ENCODE results near the gene MAEA.

Gene MAEA

DNA sequence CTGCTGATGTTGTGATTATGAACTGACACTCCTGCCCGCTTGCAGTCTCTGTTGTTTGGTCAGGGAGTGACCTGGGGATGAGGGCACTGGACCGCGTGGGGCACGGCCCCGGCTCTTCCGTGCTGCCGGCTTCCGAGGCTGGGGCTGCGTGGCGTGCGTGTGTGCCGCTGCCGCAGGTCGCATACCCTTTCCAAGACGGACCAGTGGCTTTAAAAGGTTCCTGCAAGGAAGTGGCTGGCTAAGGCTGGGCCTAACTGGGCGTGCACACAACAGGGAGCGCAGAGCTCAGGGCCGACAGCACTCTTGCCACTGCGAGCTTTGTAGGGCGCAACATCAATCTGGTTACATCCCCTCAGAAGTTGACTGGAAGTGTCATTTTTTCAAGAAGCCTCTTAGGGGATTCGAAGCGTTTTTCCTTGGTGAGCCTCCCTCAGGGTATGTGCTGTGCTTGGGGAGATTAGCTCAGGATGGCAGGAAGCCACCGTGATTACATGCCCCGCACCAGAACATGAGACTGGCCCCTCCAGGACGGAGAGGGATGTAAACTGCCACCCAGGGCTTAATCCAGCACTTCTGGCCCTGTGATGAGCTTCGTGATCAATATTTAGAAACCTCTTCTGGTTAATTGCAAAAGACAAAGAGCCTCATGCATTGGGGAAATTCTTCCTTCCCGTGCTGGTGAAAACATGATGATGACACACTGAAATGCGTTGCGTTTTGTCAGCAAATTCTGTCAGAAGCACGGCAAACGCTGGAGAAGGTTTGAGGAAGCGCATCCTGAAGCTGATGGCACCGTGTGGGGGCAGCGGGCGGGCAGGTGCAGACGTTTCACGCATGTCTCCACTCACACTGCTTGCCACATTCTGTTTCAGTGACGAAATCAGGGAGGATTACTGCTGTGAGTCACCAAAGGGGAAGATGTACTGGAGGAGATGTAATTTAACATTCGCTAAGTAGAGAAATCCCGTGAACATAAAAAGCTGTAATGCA, 11.1 kb downstream of the MAEA start:
- peak; percentile 20 for DNase-seq (ENCODE audit: low spot score)

DNA sequence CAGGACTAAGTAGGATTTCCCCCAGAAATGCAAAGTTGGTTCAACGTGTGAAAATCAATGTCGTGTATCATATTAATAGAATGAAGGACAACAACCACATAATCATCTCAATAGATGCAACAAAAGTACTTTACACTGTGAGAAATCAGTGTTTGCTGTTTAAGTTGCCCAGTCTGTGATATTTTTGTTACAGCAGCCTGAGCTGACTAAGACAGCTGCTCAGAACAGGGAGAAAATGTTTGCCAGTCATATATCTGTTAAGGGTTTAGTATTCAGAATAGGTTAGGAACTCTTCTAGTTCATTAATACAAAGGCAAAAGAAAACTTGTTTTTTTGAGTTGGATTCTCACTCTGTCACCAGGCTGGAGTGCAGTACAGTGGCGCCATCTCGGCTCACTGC, 12.5 kb downstream of the MAEA start:
- DNase-seq (ENCODE audit: low spot score): no peak

DNA sequence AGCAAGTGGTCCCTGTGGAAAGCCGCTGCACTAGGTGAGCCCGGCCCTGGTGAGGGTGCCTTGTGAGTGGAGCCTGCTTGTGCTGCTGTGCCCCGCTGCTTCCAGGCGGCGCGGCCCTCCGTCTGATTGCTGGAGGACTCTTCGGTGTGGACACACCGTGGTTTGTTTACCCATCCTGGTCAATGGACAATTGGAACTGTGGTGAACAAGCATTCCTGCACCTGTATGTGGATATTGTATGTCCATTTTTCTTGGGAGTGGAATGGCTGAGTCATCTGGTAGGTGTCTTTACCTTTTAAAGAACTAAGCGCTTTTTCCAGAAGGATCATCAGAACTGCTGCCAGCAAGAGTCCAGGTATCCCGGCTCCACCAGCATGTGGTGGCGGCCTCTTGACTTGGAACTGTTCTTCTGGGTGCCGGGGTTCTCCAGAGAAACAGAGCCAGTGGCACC, 15.6 kb downstream of the MAEA start:
- no peak for DNase-seq (ENCODE audit: low spot score)

DNA sequence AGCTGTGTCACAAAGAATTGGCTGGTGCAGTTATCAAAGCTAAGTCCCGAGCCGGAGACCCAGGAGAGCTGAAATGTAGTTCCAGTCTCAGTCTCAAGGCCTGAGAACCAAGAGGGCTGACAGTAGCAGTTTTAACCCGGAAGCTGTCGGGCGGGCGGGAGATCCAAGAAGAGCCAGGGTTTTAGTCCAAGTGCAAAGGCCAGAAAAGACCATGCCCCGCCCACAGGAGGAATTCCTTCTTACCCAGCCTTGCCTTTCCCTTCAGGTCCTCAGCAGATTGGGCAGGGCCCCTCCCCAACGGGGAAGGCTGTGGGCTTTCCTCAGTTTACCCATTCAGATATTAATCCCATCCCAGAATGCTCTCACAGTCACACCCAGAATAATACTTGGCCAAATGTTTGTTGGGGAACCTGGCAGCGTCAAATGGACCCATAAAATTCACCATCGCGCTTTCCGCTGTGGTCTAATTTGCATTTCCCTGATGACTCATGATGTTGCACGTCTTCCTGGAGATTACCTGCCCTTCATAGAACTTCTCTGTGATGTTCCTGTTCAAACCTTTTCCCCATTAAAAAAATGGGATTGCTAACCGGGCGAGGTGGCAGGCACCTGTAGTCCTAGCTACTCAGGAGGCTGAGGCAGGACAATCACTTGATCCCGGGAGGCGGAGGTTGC, 16.2 kb downstream of the MAEA start:
- no peak for DNase-seq (ENCODE audit: low spot score)

DNA sequence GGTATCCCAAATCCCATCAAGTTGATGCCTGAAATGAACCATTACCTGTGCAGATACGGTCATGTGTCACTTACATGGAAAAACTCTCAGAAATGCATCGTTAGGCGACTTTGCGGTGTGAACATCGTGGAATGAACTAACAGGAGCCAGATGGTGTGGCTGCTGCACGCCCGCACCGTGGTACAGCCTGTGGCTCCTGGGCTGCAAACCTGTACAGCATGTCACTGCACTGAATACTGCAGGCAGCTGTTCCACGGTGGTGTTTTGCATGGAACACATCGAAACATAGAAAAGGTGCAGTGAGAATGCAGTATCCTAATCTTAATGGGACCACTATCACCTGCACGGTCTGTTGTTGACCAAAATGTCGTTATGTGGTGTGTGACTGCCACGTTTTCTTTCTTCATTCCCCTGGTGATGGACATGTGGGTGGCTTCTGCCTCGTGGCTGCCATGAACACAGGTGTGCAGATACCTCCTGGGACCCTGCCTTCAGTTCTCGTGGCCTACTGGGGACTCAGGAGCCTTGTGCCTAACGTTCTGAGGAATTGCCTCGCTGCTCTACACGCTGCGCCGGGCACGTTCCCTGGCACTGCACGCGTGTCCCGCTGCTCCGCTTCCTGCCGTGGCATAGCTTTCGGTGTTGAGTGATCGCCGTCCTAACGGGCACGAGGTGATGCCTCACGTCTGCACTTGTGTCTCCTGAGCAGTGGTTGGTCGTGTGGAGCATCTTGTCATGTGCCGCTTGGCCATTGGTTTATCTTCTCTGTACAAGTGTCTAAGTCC, 18.5 kb downstream of the MAEA start:
- no peak for DNase-seq (ENCODE audit: low spot score)

DNA sequence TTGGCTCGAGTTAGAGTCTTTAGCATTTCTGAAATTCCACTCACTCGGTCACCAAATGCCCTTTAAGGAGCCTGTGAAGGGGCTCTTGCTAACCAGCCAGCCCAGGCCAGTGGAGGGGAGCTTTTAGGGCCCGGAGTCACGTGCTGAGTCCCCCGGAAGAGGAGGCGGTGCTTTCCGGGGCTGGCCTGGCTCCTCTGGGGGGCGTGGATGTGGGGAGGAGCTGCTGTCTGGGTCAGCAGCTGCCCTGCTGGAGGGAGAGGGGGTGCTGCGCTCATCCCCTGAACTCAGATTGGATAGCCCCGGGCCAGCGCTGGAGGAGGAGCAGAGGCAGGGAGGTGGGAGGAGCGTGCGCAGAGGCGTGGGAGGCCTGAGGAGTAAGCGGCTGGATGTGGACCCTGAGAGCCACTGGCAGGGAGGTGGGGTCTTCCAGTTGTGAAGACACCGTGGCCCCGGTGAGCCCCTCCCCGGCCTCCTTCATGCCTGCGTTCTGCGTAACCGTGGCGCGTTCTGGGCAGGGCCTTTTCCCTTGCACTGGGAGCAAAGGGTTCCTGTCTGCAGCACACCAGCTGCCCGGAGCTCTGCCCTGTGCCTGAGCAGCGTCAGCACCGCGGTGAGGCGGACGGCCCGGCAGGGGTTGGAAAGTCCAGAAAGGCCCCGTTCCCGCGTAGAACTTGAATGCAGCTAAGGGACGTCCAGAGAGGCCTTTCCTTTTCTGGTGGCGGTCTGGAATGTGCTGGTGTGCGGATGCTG, 19.7 kb downstream of the MAEA start:
- peak; percentile 93 for DNase-seq (ENCODE audit: low spot score)

DNA sequence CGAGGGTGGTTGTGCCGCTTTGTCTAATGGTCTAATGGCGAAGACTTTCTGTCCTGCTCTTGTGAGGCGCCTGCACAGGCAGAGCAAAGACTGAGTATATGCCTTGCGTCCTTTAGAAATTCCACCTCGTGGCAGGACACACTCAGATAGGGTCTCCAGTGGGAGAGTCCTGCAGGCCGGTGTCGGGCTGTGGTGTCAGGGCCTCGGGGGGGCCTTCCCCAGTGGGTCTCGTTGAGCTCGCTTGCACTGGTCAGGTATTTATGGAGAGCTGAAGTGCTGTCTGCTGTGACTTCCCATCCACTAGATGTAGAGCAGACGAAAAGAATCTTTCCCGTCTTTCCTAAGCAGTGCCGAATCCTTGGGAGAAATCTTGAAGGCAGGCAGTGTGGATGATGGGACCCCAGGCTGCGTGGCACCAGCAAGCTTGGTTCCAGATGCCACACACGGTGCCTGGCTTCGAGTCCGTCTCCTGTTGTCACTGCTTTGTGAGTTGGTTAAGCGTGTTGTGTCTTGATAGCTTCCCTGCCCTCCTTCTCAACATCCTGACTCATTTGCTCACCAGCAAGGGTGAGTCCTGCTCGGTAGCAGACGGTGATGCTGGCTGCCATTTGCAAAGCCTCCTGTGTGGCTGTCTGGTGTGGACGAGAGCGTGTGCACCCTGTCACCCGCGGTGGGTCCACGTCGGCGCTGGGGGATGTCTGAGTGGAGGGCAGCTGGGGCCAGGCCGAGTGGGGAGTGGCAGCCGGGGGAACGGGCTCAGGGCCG, 20.5 kb downstream of the MAEA start:
- no peak for DNase-seq (ENCODE audit: low spot score)

DNA sequence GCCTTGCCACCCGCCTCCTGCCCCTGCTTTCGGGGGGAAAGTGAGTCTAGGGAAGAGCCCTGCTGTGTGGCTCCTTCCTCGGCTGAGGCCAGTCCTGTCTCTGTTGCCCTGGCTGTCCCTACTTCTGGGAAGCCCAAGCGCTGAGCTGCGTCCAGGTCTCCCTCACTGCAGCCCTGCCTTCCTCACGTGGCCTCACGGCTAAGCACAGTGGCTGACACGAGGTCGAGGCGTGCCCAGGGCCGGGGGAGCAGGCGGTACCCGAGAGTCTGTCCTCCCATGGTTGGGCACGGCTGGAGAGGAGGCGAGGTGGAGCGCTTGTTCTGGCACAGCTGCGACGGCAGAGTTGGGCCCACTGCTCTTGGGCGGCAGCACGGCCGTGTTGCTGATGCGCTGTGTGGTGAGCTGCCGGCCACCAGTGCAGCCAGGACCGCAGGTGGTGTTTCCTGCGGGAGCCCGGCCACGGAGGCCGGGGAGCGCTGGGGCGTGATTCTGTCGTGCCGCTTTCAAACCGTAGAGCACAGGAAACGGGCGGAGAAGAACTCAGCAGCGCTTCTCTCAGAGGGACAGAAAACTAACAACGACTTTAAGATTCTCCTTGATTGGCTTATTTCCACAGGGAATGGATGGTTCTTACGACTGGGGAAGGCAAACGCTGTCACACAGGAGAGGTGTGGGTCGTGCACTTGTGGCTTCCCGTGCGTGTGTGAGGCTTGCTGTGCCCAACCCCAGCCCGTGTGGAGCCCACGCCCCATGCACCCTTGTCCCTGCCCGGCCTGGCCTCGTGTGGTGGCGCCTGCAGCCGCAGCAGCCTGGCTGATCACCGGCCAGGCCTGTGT, 21.3 kb downstream of the MAEA start:
- no peak for DNase-seq (ENCODE audit: low spot score)

DNA sequence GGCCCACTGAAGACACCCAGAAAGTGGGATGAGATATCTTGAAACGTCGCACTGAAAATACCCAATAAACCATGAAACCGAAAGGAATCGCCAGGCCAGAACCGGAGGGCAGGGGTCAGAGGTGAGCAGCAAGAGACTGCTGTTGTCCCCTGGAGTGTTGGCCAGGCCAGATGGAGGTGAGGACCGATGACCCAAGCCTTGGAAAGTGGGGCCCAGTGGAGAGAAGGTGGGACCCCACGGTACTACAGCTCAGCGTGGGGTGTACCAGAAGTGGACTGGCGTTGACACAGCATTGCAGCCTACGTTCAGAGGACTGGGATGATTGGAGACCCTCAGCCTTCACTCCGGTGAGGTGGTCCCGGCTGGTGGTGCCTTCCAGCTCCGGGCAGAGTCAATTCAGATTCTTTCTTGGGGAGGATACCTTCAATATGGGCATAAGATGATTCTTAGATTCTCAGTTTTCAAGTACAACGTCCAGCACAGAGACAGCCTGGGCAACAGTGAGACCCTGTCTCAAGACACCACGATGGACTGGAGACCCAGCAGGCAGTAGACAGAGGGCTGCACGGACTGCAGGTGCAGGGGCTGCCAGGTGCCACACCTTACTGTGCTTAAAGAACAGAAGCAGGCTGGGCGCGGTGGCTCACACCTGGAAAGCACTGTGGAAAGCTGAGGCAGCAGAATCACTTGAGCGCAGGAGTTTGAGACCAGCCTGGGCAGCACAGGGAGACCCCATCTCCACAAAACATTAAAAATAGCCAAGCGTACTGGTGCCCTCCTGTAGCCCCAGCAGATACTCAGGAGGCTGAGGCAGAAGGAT, 23.3 kb downstream of the MAEA start:
- no peak for DNase-seq (ENCODE audit: low spot score)

DNA sequence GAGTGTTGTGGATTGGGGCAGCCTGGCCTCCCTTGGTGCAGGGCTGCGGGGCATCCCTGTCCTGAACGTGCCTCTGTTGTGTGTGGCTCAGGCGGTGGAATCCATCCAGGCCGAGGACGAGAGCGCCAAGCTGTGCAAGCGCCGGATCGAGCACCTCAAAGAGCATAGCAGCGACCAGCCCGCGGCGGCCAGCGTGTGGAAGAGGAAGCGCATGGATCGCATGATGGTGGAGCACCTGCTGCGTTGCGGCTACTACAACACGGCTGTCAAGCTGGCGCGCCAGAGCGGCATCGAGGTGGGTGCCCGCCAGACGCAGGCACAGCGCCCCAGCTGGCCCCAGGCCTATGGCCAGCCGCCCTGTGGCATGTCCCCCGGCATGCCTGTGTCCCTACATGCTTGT, 25.6 kb downstream of the MAEA start:
- DNase-seq (ENCODE audit: low spot score): no peak

DNA sequence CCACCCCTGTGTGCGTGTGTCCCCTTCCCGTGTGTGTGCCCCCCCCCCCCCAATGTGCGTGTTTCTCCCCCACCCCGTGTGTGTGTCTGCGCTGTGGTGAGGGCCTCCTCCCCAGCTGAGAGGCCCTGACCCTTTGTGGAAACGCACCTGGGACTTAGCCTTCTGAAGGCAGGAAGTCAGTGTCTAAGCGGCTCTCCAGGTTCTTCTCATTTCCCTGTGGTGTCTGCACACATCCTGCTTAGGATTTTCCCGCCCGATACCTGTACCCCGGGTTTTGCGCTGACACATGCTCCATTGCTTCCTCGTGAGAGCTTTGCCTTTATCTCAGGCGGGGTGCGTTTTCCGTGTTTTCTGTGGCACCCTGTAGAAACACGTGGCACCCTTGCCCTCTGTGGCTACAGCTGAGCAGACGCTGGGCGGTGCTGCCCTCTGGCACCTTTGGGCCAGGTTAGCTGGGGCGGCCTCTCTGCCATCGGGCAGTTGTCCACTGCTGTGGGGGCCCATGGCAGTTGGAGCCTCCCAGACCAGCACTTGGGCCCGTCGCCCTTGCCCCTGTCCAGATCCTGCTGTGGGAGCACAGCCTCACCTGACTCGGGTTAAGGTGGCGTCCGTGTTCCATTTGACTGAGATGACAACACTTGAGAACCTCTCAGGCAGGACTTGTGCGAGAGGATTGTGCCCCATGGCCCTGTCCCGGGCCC, 26.3 kb downstream of the MAEA start:
- no peak for DNase-seq (ENCODE audit: low spot score)

DNA sequence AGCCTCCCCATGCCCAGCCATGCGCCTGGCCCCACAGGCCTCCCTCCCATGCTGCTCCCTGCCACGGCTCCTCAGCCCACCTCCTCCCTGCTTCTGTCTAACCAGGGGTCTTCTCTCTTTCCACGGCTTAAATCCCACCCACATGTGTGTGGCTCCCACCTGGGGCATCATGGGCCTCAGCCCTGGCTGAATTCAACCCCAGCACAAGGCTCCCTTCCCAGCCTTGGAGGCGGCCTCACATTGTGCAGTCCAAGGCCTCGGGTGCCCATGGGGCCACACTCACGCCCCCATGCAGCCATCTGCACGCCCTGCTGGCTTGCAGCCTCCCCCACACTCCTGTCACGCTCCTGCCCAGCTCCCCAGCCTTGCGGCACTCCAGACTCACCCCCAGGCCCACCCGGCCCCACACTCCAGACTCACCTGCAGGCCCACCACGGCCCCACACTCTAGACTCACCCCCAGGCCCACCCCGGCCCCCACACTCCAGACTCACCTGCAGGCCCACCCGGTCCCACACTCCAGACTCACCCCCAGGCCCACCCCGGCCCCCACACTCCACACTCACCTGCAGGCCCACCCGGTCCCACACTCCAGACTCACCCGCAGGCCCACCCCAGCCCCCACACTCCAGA, 27.0 kb downstream of the MAEA start:
- no peak for DNase-seq (ENCODE audit: low spot score)

DNA sequence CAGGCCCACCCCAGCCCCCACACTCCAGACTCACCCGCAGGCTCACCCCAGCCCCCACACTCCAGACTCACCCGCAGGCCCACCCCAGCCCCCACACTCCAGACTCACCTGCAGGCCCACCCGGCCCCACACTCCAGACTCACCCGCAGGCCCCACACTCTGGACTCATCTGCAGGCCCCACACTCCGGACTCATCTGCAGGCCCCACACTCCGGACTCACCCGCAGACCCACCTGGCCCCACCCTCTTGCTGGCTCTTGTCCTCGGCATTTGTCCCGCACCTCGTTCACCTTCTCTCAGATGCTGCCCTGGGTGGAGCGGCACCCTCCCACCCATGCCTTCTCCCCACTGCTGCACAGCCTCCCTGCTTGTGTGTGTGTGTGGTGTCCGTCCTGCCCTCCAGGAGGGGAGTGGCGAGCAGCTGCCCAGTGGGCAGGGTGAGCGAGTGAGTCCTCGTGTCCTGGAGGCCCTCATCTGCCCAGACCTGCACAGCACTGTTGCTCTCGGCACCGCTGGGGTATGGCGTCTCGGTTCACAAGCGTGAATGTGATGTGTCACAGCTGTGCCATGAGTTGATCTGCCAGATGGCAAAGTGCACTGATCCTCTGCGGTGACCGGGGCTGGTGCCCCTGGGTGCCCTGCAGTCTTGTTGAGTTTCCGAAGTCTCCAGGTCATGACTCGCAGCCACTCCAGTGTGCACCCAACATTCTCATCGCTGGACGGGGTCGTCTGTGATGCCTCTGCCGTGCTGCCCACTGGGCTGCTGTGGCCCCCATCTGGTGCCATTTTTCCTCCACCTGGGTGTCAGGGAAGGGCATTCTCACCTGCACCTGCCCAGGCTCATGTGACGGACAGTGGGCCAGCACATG, 27.7 kb downstream of the MAEA start:
- DNase-seq (ENCODE audit: low spot score): no peak

DNA sequence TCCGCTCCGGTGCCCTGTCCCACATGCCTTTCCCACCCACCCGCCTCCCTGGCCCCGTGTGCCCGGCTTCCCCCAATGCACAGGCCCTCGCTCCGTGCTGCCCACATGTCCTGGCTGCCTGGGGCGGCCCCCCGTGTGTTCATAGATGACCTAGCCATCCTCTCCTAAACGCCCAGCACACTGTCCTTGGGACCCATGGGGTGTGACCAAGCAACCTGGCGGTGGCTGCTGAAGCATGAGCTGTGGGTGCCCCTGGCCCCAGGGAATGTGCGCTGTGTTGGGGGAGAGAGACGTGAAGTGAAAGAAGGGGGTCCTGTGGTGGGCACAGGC, 28.3 kb downstream of the MAEA start:
- DNase-seq (ENCODE audit: low spot score): no peak

DNA sequence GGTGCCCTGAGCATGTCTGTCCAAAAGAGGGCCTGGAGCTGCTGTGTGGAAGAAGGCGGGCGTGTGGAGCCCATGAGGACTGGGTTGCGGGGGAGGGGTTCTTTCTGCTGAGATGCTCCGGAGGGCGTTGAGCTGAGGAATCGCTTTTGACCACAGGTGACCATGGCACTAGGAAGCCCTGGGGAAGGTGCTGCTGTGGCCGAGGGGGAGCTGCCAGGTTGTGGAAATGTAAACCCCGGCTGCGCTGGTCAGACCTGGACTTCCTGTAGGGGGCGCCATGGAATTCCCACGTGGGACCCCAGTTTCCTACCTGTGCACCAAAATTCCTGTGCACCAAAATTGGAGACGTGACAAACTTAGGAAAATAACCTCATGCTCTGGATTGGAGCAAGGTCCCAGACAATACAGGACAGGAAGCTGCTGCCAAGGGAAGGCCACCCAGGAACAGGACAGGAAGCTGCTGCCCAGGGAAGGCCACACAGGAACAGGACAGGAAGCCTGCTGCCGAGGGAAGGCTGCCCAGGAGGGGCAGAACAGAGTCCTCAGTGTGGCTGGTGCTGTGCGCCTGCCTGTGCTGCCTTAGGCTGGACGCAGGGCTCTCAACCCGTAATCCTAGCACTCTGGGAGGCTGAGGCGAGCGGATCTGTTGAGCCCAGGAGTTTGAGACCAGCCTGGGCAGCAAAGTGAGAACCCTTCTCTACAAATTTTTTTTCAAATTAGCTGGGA, 29.0 kb downstream of the MAEA start:
- no peak for DNase-seq (ENCODE audit: low spot score)

DNA sequence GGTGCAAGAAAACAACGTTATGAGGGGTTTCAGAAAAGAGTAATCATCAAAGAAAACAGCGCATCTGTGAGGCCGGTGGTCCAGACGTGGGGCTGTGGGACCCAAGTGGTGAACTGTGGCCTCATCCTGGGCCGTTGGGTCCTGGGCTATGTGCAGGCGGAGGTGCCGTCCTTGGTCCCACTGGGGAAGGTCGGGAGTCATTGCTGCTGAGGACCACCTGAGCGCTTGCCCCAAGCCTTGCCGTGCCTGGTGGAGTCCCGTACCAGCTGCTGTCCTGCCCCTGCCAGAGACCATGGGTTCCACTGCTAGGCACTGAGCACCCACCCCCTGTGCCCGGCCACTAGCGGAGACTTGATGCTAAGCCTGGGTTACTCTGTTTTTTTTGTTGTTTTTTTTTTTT, 31.8 kb downstream of the MAEA start:
- no peak for DNase-seq (ENCODE audit: low spot score)

Measured in globus pallidus (tissue), 1 donor.